Activated T-helper 1 cell treated with anti-CD3 and anti-CD28 coated beads, Interleukin-12 subunit alpha, Interleukin-12 subunit beta, Interleukin-2, Interleukin-4 antibody, amounts not matched to agents 30 ng/mL and 10 ng/mL and 1 ng/mL, durations not matched to agents 14 hours and 24 hours and 36 hours (primary cell): ENCODE measurements around the gene SLC23A1. TPM values are rescaled to one million over a fixed set of nuclear protein-coding genes. Genes with fewer than 3 reads are reported as not detected.
"Not testable (repeated sequence)": the region's sequence is repeated elsewhere in the genome, so short reads cannot be mapped to it uniquely, and the experiment has no call there.

Experiments used
- DNase-seq: peaks from one replicate; pipeline ENCODE4 v3.0.0; 2021; ENCODE audit warnings: low spot score
- H3K27ac Mint-ChIP-seq: one replicate; pipeline ENCODE4 v1.8.0; 2021; ENCODE audit warnings: mild to moderate bottlenecking, mixed read lengths
- H3K27me3 Mint-ChIP-seq: one replicate; pipeline ENCODE4 v1.8.0; 2022; ENCODE audit warnings: mild to moderate bottlenecking, moderate library complexity, mixed read lengths; ENCODE audit not compliant: insufficient read depth
- H3K36me3 Mint-ChIP-seq: one replicate; pipeline ENCODE4 v1.8.0; 2021; ENCODE audit warnings: low read depth, mixed read lengths
- H3K4me1 Mint-ChIP-seq: one replicate; pipeline ENCODE4 v1.8.0; 2021; ENCODE audit warnings: low read depth, mixed read lengths
- H3K4me3 Mint-ChIP-seq: one replicate; pipeline ENCODE4 v1.8.0; 2021; ENCODE audit warnings: mild to moderate bottlenecking, moderate library complexity, mixed read lengths
- H3K9me3 Mint-ChIP-seq: one replicate; pipeline ENCODE4 v1.8.0; 2021; ENCODE audit warnings: mixed read lengths
- intact Hi-C: fragments of 100-400 bp; cut with micrococcal nuclease; formaldehyde crosslinking; loops from one replicate; pipeline ENCODE4 v1.15.1; 2024
- total RNA-seq: library from RNA; stranded (reverse); gene quantifications from 2 replicates; pipeline ENCODE4 v1.2.3, GENCODE V29; 2022

SLC23A1 gene
- total RNA-seq, 1 donor from 2014 or later = 1.4 TPM

DNA sequence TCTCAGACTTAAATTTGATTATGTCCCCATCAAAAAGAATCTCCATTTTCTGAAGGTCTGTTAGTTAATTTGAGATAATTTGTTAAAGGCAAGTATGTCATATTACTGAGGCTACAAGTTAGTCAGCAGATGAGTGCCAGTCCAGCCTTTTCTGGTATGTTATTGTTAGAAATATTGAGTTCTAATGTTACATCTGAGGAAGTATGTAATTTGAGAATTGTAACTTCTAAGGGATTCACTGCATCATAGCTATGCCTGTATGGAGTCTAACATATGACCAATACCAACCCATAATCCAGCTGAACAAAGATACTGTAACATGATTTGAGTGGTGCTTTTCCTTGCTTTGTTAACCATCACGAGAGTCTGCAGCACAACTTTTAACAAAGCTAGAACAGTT lies 13.9 kb downstream of the SLC23A1 start:
- Mint-ChIP-seq H3K4me1 (peaks cover 16% of the 10 kb centered on the region), H3K4me3 (no peak overlapping the region), H3K27ac (no peak overlapping the region), H3K27me3 (no peaks in the 10 kb centered on the region), H3K36me3 (peaks cover 41% of the 10 kb centered on the region), H3K9me3 (no peaks in the 10 kb centered on the region)
- DNase-seq = no peak
- intact Hi-C loops = no loop called here

DNA sequence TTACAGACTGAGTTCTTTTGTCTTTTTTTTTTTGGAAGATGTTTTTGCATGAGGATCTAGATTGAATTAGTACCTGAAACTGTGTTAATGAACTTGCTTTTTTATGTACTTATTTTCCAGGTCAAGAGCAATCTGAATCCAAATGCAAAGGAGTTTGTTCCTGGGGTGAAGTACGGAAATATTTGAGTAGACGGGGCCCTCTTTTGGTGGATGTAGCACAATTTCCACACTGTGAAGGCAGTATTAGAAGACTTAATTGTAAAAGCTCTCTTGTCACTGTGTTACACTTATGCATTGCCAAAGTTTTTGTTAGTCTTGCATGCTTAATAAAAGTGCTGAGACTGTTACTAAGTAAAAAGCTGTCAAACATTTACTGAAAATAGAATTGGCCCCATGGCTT lies 14.5 kb downstream of the SLC23A1 start:
- intact Hi-C loops = no loop called here
- H3K27me3 Mint-ChIP-seq = no peaks in the 10 kb centered on the region
- H3K9me3 Mint-ChIP-seq = no peaks in the 10 kb centered on the region
- peaks cover 47% of the 10 kb centered on the region for H3K36me3 Mint-ChIP-seq
- H3K4me3 Mint-ChIP-seq = no peak overlapping the region
- no peak overlapping the region for H3K27ac Mint-ChIP-seq
- peaks cover 16% of the 10 kb centered on the region for H3K4me1 Mint-ChIP-seq
- no peak for DNase-seq

DNA sequence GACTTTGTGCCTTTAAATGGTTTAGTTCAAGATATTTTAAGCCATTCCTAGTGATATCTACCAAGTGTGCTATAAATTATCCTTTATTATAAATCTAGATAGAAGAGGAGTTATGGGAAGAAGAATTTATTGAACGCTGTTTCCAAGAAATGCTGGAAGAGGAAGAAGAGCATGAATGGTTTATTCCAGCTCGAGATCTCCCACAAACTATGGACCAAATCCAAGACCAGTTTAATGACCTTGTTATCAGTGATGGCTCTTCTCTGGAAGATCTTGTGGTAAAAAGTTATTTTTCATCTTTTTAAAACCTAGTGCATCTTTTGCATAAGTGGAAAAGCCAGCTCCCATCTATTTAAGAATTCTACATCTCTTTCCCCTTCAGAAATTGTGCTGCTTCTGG lies 18.6 kb downstream of the SLC23A1 start:
- H3K27ac Mint-ChIP-seq = no peak overlapping the region
- no peaks in the 10 kb centered on the region for H3K4me1 Mint-ChIP-seq
- intact Hi-C loops = no loop called here
- H3K27me3 Mint-ChIP-seq = no peaks in the 10 kb centered on the region
- no peak for DNase-seq
- no peak overlapping the region for H3K4me3 Mint-ChIP-seq
- no peaks in the 10 kb centered on the region for H3K9me3 Mint-ChIP-seq
- H3K36me3 Mint-ChIP-seq = peaks cover 34% of the 10 kb centered on the region

DNA sequence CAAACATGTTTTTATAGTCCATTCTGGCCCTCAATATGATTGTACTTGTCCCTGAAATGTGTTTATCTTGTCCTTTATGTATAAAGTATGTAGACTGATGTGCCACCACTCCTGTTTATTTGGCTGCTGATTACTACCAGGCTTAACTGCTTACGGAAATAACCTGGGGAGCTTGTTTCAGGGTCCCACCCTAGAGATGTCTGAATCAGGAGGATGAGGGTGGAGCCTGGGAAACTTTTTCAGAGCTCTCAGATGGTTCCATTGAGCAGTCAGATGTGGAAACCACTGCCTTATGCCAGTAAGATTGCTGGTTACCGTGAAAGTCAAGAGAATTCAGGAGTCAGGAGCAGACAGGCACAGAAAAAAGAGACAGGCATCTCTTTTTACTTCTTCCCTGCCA lies 19.2 kb downstream of the SLC23A1 start:
- Mint-ChIP-seq H3K27ac (peak overlapping the region; percentile 50), H3K4me3 (no peak overlapping the region), H3K36me3 (peaks cover 34% of the 10 kb centered on the region), H3K4me1 (no peaks in the 10 kb centered on the region), H3K9me3 (no peaks in the 10 kb centered on the region), H3K27me3 (no peaks in the 10 kb centered on the region)
- no peak for DNase-seq
- intact Hi-C loops = no loop called here

DNA sequence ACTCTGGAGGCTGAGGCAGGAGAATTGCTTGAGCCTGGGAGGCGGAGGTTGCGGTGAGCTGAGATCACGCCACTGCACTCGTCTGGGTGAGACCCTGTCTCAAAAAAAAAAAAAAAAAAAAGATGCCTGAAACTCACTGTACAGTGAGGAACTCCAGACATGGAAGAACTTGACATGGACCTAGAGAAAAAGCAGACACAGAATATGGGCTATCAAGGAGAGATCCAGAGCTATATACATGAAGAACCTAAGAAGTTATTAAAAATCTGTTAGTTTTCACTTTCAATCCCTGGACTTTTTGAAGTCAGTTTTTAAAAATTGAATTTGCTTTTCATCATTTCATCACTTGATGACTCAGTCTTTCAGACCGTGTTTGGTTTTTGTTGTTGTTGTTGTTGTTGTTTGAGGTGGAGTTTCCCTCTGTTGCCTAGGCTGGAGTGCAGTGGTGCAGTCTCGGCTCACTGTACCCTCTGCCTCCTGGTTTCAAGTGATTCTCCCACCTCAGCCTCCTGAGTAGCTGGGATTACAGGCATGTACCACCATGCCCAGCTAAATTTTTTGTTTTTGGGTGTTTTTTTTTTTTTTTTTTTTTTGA lies 21.2 kb downstream of the SLC23A1 start:
- intact Hi-C loops = no loop called here
- DNase-seq = no peak
- Mint-ChIP-seq H3K4me1 (no peaks in the 10 kb centered on the region), H3K4me3 (no peak overlapping the region), H3K27me3 (no peaks in the 10 kb centered on the region), H3K9me3 (no peaks in the 10 kb centered on the region), H3K27ac (peak overlapping the region; percentile 55), H3K36me3 (peaks cover 29% of the 10 kb centered on the region)

DNA sequence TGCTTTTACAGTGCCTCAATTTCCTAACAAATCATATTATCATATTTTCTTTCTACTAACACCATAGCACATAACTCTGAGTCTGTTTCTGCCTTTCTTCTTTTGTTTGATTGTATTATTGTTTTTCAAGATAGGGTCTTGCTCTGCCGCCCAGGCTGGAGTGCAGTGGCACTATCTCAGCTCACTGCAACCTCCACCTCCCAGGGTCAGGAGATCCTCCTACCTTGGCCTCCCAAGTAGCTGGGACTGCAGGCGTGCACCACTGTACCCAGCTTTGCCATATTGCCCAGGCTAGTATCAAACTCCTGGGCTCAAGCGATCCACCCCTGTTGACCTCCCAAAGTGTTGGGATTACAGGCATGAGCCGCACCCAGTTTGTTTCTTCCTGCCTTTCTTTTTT lies 22.7 kb downstream of the SLC23A1 start:
- Mint-ChIP-seq H3K27me3 (no peaks in the 10 kb centered on the region), H3K4me3 (no peak overlapping the region), H3K9me3 (no peaks in the 10 kb centered on the region), H3K36me3 (peaks cover 18% of the 10 kb centered on the region), H3K27ac (no peak overlapping the region), H3K4me1 (no peaks in the 10 kb centered on the region)
- intact Hi-C loops = no loop called here
- DNase-seq = no peak

DNA sequence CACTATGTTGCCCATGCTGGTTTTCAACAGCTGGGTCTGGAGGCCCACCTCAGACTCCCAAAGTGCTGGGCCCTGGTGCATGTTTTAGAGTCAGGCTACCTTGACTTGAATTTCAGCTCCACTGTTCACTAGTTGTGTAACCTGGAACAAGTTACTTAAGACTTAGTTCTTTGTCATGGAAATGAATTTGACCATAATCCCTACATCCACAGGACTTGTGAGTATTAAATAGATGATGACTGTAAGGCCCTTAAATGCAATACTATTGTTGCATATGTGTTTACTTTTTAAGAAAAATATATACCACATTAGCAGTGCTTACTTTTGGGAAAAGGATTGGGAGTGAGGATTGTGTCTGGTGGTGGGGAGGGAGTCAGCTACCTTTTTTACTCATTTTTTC lies 25.0 kb downstream of the SLC23A1 start:
- H3K4me3 Mint-ChIP-seq = no peak overlapping the region
- H3K4me1 Mint-ChIP-seq = no peaks in the 10 kb centered on the region
- no peak for DNase-seq
- H3K9me3 Mint-ChIP-seq = peaks cover 7% of the 10 kb centered on the region
- no peak overlapping the region for H3K27ac Mint-ChIP-seq
- H3K36me3 Mint-ChIP-seq = peaks cover 11% of the 10 kb centered on the region
- intact Hi-C loops = no loop called here
- H3K27me3 Mint-ChIP-seq = no peaks in the 10 kb centered on the region

DNA sequence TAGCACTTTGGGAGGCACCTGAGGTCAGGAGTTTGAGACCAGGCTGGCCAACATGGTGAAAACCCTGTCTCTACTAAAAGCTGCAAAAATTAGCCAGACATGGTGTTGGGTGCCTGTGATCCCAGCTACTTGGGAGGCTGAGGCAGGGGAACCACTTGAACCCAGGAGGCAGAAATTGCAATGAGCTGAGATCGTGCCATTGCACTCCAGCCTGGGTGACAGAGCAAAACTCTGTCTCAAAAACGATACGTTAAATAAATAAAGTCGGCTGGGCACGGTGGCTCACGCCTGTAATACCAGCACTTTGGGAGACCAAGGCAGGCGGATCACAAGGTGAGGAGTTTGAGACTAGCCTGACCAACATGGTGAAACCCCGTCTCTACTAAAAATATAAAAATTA lies 27.2 kb downstream of the SLC23A1 start:
- H3K4me3 Mint-ChIP-seq, H3K27ac Mint-ChIP-seq, H3K9me3 Mint-ChIP-seq, H3K4me1 Mint-ChIP-seq, intact Hi-C loops, DNase-seq, H3K27me3 Mint-ChIP-seq: not testable (repeated sequence)
- peaks cover 13% of the 10 kb centered on the region for H3K36me3 Mint-ChIP-seq

DNA sequence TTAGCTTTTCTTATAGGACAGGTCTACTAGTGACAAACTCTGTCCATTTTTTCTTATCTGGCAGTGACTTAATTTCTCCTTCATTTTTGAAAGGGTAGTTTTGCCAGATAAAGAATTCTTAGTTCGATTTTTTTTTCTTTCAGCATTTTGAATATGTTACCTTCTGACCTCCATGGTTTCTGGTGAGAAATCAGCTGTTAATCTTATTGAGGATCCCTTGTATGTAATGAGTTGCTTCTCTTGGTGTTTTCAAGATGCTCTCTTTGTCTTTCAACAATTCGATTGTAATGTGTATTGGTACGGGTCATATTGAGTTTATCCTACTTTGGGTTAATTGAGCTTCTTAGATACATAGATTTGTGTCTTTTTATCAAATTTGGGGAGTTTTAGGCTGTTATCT lies 28.9 kb downstream of the SLC23A1 start:
- intact Hi-C loops = no loop called here
- no peak overlapping the region for H3K27ac Mint-ChIP-seq
- no peaks in the 10 kb centered on the region for H3K27me3 Mint-ChIP-seq
- H3K9me3 Mint-ChIP-seq = peaks cover 7% of the 10 kb centered on the region
- no peaks in the 10 kb centered on the region for H3K4me1 Mint-ChIP-seq
- no peak for DNase-seq
- no peak overlapping the region for H3K4me3 Mint-ChIP-seq
- peaks cover 13% of the 10 kb centered on the region for H3K36me3 Mint-ChIP-seq

DNA sequence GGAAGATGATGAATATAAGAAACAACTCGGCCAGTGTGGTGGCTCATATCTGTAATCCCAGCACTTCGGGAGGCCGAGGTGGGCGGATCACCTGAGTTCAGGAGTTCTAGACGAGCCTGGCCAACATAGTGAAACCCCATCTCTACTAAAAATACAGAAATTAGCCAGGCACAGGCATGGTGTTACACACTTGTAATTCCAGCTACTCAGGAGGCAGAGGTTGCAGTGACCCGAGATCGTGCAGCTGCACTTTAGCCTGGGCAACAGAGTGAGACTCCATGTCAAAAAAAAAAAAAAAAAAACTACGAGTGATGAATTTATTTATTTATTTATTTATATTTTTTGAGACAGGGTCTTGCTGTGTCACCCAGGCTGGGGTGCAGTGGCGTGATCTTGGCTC lies 35.2 kb downstream of the SLC23A1 start:
- DNase-seq, H3K27ac Mint-ChIP-seq, H3K4me3 Mint-ChIP-seq, intact Hi-C loops, H3K27me3 Mint-ChIP-seq, H3K9me3 Mint-ChIP-seq: not testable (repeated sequence)
- Mint-ChIP-seq H3K4me1 (peaks cover 23% of the 10 kb centered on the region), H3K36me3 (peaks cover 21% of the 10 kb centered on the region)

DNA sequence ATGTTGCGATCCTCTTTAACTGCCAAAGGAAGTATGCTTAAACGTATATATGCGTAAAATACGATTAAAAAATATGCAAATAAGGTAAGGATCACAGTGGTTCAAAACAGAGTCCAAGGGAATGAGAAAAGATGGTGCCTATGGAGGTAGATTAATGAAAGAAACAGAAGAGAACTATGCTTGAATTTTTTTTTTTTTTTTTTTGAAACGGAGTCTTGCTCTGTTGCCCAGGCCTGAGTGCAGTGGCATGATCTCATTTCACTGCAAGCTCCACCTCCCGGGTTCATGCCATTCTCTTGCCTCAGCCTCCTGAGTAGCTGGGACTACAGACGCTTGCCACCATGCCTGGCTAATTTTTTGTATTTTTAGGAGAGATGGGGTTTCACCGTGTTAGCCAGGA lies 37.7 kb downstream of the SLC23A1 start:
- H3K27ac Mint-ChIP-seq, DNase-seq: not testable (repeated sequence)
- H3K36me3 Mint-ChIP-seq = peaks cover 20% of the 10 kb centered on the region

DNA sequence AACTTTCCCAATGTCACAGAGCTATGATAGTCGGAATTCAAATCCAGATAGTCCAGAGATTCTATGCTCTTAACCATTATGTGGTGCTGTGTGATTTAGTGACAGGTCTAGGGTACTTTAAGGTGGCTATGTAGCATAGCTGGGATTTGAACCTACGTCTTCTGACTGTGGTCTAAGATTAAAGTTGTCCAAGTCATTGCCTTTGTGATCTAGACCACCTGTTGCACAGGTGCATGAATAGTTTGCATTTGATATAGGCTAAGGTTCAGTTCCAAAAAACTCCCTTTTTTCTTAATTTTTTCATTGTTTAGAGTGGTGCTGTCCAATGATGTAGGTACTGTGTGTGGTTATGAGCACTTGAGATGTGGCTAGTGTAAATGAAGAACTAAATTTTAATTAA lies 38.9 kb downstream of the SLC23A1 start:
- Mint-ChIP-seq H3K36me3 (peaks cover 20% of the 10 kb centered on the region), H3K27me3 (no peaks in the 10 kb centered on the region), H3K27ac (peak overlapping the region; percentile 31), H3K4me3 (peak overlapping the region; percentile 39), H3K4me1 (peaks cover 45% of the 10 kb centered on the region), H3K9me3 (no peaks in the 10 kb centered on the region)
- intact Hi-C loops = loop anchor here (5.0 kb wide), 2 partner anchors 702 to 763 kb away; no protein-coding TSS in a partner anchor
- DNase-seq = no peak

More for the DNA sequence above, 37.7 kb downstream of the SLC23A1 start:
- intact Hi-C loops, H3K9me3 Mint-ChIP-seq, H3K4me3 Mint-ChIP-seq, H3K27me3 Mint-ChIP-seq: not testable (repeated sequence)
- peaks cover 42% of the 10 kb centered on the region for H3K4me1 Mint-ChIP-seq

DNA sequence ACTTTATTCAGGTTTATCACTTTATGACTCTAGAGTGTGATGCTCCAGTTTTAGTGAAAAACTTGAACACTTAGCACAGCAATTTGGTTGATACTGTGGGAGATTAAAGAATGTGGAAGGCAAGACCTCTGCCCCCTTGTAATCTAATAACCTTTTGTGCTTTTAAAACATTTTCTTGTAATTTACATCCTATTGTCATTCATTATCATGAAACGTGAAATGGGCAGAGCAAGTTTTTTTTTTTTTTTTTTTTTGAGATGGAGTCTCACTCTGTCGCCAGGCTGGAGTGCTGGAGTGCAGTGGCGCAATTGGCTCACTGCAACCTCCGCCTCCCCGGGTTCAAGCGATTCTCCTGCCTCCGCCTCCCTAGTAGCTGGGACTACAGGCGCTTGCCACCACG lies 39.6 kb downstream of the SLC23A1 start:
- Mint-ChIP-seq H3K4me1 (peaks cover 45% of the 10 kb centered on the region), H3K9me3 (no peaks in the 10 kb centered on the region), H3K4me3 (peak overlapping the region; percentile 94), H3K27me3 (no peaks in the 10 kb centered on the region), H3K27ac (peak overlapping the region; percentile 95), H3K36me3 (peaks cover 20% of the 10 kb centered on the region)
- intact Hi-C loops = loop anchor here (2.0 to 5.0 kb wide), 4 partner anchors 27 to 764 kb away; partner anchors contain the start of gene SIL1
- no peak for DNase-seq

DNA sequence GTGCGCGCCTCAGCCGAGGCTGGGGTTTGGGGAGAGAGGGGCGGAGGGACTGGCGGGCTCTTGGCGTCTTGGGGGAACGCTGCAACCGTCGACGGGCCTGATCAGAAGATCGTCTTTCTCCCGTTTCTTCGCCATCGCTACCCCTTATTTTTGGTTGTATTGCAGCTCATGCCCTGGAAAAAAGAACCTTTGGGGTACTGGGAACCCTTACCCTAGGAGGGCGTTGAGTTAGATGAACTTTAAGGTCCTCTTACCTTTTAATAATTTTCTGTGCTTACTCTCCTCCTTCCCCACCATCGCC lies 40.7 kb downstream of the SLC23A1 start:
- peaks cover 45% of the 10 kb centered on the region for H3K4me1 Mint-ChIP-seq
- no peaks in the 10 kb centered on the region for H3K27me3 Mint-ChIP-seq
- H3K36me3 Mint-ChIP-seq = peaks cover 20% of the 10 kb centered on the region
- intact Hi-C loops = loop anchor here (1.0 to 5.0 kb wide), 7 partner anchors 28 to 765 kb away; partner anchors contain the start of genes SIL1 and UBE2D2
- H3K9me3 Mint-ChIP-seq = no peaks in the 10 kb centered on the region
- peak; percentile 80 for DNase-seq
- peak overlapping the region; percentile 94 for H3K4me3 Mint-ChIP-seq
- peak overlapping the region; percentile 95 for H3K27ac Mint-ChIP-seq
